CD4-positive, alpha-beta T cell treated with Interleukin-12 subunit alpha and Interleukin-12 subunit beta, for 1 hour (primary cell): Measurements from ENCODE around the gene BTNL8.
A peak's percentile ranks its signal among the peaks of the same experiment; 100 is the strongest.

Experiments used
- DNase-seq: peaks from one replicate; pipeline ENCODE4 v3.0.0-alpha.2; 2020

The BTNL8 gene, protein sequence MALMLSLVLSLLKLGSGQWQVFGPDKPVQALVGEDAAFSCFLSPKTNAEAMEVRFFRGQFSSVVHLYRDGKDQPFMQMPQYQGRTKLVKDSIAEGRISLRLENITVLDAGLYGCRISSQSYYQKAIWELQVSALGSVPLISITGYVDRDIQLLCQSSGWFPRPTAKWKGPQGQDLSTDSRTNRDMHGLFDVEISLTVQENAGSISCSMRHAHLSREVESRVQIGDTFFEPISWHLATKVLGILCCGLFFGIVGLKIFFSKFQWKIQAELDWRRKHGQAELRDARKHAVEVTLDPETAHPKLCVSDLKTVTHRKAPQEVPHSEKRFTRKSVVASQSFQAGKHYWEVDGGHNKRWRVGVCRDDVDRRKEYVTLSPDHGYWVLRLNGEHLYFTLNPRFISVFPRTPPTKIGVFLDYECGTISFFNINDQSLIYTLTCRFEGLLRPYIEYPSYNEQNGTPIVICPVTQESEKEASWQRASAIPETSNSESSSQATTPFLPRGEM

DNA sequence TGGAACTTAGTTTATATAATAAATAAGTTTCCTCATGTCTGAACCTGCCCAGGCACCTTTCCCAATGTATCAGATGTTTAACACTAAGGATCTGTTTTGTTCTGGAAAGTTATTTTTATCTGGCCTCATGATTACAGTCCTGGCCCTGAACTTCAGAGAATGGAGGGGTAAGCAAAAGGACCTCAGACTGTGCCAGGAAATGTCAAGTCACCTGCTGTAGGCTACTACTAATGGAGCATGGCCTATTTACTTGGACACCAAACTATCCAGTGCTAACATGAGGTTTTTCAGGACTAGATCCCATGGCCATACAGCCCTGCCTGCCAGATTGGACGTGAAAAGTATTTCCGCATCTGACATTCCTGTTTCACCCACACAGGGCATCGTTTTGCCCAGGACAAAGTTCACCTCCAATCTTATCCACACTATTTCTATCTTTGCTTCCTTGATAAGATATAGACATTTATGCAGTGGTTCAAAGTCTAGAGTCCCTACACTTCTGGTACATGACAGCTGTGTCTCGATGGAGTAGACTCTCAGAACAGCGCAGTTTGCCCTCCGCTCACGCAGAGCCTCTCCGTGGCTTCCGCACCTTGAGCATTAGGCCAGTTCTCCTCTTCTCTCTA is at the start of gene BTNL8:
BTNL8 (plus strand) TSS at position 539 of the 626 bp plus-strand sequence. CDS start 152 bp downstream, outside the sequence.
- no peak for DNase-seq

DNA sequence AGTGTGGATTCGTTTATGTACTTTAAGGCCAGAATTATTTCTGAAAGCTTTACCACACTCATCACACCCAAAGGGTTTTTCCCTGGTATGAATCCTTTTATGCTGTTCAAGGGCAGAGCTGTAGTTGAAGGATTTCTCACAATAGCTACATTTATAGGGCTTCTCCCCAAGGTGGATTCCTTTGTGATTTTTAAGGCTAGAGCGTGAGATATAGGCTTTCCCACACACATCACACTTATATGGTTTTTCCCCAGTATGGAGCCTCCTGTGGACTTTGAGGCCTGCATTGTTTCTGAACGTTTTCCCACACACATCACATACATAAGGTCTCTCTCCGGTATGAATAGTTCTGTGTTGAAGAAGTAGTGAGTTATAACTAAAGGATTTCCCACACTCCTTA is 49.1 kb upstream of the BTNL8 start:
- DNase-seq, result no peak

DNA sequence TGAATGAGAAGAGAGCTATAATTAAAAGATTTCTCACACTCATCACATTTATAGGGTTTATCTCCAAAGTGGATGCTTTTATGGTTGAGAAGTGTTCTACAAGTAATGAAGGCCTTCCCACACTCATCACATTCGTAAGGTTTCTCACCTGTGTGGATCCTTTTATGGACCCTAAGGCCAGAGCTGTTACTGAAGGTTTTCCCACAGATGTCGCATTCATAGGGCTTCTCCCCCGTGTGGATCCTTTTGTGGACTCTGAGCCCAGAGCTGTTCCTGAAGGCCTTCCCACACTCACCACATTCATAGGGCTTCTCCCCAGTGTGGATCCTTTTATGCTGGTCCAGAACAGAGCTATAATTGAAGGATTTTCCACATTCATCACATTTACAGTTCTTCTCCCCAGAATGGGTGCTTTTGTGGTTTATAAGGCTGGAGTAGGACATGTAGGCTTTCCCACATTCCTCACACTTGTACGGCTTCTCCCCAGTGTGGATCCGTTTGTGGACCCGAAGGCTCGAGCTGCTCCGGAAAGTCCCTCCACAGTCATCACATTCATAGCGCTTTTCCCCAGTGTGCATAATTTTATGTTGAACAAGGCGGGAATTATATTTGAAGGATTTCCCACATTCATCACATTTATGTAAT is 48.4 kb upstream of the BTNL8 start:
- no peak for DNase-seq

DNA sequence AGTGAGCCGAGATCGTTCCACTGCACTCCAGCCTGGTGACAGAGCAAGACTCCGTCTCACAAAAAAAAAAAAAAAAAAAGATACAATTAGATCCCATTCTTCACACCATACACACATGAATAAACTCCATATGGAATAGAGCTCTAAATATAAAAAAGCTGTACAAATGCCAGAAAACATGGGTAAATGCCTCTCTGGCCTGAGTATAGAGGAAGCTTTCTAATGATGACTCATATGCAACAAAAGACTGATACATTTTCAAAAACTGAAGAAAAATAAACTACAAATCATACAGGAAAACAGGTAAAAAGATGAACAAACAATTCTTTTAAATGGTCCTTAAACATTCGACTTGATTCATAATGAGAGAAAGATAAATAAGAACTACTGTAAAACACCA is 46.5 kb upstream of the BTNL8 start:
- DNase-seq, result no peak

DNA sequence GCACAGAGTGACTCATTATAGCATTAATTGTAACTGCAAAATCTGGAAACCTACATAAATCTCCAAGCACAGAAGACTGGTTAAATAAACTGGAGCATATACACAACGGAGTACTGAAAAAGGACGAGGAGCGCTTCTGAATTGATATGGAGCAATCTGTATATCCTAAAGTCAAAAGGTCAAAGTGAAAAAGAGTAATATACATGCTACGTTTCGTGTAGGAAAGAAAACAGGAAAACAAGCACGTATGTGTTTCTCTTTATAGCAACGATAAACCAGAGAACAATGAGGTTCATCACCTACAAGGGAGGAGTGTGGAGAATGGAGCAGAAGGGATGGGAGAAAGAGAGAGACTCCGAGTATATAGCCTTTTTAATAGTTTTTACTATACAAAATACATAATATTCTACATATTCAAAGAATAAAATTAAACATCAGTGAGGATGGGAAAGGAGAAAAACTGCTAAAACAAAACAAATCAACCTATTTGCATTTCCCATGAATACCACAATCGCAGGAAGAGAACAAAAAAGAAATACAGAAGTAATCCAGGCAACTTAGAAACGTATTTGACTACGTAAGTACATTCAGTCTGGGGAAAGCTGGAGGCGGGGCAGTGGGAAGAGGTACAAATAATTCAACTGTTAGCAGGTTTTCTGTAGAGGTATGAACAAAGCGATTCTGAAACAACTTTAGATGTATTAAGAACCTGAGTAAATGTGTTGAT is 45.7 kb upstream of the BTNL8 start:
- no peak for DNase-seq

DNA sequence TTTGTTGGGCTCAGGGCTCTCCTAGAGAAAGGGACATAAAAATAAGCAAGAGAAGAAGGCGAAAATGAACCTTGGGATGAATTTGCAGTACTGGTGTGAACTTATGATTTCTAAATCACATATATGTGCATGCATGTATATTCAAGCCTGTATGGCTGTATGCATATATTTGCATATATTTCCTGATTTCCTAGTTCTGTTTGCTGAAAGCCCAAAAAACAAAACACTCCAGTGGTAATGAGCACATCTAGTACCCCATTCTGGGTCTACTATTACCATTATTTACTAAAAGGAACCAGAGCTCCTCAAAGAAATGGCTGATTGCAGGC is 45.1 kb upstream of the BTNL8 start:
- no peak for DNase-seq

DNA sequence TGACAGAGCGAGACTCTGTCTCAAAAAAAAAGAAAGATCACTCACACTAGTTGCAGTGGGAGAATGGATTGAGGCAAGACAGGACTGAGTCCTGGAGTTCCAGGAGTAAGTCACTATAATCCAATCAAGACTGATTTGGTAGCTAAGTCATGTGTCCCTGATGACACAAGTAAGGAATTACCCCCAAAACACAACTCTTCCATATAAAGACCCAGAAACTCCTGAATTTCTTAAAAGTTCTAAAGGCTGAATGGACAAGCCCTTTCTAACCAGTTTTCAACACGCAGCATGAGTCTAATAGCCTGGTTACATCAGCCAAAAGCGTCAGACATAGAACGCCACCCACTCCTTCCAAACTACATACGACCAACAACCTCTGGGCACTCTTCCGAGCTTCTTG is 40.4 kb upstream of the BTNL8 start:
- DNase-seq, result no peak

DNA sequence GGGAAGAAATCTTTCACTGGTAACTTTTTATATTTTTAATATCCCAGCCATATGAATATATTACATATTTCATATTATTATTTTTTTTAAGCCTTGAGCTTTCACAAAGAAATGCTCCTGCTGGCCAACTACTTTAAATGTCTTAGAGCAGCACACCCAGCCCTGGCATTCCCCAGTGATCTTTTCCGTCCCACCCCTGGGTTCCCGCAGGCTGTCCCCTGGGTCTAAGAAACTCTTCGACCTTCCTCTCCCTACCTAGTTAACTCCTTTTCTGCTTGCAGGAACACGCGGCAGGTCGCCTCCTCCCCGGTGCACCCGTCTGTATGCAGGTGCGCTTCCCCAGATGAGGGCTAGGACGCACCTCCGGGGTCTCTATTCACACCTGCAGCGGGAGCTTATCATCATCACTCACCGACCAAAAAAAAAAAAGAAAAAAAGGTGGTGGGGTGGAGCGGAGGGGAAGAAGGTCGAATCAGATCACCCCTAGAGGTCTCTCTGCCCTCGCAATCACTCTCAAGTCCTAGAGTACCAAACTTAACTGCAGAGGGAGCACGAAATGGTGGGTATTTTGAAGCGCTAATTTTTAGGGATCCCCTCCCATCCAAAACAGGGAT is 38.6 kb upstream of the BTNL8 start:
- peak; percentile 75 for DNase-seq

DNA sequence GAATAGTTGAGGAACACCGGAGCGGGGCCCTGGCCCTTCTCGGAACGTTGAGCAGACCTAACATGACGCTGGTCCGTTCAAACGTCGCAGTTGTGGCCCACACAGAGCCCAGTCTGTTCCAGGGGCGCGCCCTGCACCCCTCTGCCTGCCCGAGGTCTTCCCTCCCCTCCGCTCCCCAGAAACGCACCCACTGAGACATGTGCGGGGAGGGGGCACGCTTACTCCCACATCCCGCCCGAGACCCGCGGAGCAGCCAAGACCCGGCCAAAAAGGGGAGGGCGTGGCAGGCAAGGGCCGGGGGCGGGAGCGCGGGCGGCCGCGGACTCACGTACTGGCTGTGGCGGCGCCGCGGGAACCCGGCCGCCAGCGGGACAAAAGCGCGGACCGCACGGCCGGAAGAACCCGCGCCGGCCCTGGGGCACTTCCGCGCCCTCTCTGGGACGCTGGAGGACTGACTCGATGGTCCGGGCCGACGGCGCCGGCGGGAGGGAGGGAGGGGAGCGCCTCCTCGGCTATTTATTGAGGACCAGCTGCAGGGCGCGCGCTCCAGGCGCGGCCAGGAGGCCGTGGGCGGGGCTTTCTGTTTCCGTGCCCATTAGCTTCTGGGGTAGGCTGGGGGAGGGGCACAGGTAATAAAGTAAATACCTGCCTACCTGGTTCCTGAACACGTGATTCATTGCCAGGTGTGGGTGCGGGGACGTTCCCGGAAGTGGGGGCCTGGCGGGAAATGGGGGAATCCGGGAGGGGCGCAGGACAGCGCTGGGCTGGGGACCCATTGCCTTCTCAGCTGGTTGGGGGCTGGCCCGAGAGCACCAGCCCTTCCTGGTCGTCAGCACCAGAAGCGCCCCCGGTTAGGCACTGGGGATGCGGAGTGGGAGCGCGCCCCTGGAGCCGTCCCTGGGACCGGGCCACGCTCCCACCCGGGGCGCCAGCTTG is 37.8 kb upstream of the BTNL8 start, which contains the start of gene ZFP62:
ZFP62 (minus strand) TSS at position 390 of the 936 bp plus-strand sequence; CDS start at position 333, 57 bp downstream.
- DNase-seq, result peak; percentile 92

DNA sequence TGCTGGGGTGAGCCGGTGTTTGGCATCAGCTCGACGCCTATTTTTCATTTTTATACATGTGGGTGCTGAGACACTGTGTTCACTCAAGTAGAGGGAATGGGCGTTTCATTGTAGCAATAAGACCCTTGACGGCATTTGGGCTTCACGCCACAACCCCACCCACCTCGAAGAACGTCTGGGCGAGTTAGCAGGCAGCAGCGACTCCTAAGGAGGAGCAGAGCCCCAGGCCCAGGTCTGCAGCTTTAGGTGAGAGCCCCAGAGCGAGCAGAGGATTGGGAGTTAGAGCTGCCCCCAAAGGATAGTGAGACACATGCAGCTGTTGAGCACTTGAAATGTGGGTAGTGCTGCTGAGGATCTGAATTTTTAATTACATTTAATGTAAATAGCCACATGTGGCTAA is 36.3 kb upstream of the BTNL8 start:
- no peak for DNase-seq

DNA sequence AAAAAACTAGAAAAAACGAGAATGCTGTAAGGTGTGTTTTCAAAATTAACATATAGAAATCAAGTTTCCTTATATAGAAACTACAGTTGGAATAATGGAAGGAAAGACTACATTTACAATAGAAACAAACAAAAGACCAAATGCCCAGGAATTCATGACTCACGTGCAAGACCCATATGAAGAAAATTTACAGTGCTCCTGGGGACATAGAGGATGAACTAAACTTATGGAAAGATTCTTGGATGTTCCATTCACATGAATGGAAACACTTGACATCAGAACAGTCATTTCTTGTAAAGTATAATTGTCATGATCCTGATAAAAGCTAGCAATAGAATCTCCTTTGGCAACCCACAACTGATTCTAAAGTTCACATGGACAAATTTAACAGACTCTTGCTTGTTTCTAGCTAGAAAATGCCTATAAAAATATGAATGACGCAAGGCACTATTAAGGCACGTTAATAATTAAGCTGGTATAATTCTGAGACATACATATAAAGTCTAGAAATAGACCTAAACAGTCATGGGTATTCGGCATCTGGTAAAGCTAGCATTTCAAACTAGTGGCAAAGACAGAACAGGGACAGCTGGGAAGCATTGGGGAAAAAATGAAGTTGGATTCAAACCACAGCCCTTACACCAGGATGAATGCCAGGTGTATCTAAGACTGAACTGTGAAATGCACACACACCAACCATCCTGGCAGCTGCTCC is 32.8 kb upstream of the BTNL8 start:
- no peak for DNase-seq

DNA sequence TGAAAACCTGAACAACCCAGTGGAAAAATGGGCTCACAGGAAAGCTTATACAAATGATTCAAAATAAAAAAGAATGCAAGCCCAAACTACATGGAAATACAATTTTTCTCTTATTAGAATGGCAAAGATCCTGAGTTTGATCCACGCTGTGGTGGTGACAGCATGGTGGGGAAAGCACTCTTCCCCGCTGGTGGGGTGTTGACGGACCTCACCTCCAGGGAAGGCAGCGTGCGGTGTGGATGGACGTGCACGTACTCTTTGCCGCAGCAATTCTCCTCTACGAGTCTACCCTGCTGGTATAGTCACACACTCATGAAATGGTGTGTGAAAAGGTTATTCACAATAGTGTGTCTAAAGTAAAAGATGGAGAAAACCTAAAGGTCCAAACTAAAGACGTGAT is 32.0 kb upstream of the BTNL8 start:
- no peak for DNase-seq

DNA sequence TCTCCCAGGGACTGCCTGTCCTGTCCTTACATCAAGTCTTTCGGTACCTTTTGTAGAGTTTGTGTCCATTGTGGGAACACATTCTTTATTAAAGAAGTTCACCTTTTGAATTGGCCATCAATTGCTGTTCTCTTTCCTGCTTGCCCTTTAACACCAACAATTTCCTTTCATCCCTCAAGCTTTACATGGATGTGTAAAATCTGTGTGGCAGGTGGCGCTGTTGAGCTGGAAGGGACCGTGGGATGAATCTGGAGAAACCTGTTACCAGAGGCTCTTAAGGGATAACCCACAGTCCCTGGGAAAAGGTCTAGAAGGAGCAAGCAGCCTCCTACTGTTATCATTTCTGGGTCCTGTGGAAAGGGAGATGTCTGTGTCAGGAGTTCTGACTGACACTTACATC is 30.0 kb upstream of the BTNL8 start:
- peak; percentile 61 for DNase-seq

DNA sequence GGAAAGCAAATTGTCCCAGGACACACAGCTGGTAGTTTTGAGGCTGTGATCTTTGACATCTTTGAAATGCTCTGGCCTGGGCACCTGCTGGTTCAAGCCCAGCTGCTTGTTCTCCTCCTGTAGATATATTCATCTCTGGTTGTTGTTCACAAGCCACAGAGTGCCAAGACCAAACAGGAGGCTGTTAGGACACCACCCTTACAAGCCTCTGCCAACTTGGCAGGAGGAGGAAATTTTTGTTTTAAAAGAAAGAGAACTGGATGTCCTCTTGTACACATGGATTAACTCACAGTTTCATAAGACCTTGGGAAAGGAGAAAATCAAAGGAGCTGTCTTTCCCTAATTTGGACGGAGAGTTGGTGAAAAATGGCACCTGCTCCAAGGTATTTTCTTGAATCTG is 29.4 kb upstream of the BTNL8 start:
- no peak for DNase-seq

DNA sequence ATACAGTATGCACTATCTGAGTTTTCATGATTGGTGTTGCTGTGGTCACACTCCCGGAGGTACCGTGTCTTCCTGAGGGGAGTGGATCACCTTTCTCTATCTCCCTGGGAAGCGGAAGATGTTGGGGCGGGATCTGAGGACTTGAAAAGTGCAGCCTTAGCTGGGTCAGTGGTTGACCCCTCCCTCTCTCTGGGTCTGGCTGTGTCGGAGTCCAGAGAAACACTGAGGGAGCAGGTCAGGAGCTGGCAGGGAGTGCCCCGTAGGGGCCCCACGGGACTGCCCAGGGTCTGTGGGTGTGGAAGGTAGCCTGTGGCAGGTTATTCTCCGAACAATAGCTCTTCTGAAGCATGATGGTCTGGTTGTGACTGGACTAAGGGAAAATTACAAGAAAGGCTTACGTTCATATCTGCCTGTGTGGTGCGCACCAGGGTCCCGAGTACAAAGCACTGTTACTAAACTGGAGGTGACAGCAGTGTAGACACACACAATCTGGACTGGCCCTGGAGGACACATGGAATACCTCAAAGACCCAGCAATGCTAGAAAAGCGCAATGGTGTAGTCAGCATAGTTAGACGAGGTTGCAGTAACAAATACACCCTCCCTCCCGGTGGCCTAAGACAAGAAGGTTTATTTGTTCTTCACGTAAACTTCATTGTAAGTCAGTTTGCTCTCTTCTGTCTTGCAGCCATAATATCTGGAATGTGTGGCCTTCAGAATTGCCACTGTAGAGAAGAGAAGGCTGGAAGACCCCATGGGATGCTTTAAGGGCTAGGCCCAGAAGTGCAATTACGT is 28.5 kb upstream of the BTNL8 start:
- no peak for DNase-seq

DNA sequence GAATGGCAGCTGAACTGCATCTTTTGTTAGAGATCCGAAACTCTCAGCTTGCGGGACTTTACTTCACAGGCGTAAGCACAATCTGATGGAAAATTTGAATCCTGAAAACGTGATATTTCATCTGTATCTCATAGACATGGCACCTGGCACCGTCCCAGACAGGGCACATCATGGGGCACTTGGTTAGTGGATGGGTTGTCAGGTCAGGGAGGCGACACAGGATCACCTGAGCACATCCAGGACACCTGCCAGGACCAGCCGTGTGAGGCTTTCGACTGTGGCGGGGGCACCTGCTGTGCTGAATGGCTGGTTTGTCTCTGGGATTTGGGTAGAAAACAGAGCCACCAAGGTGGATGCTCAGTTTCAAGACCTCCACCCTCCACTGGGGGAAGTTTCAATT is 26.5 kb upstream of the BTNL8 start:
- DNase-seq, result no peak

DNA sequence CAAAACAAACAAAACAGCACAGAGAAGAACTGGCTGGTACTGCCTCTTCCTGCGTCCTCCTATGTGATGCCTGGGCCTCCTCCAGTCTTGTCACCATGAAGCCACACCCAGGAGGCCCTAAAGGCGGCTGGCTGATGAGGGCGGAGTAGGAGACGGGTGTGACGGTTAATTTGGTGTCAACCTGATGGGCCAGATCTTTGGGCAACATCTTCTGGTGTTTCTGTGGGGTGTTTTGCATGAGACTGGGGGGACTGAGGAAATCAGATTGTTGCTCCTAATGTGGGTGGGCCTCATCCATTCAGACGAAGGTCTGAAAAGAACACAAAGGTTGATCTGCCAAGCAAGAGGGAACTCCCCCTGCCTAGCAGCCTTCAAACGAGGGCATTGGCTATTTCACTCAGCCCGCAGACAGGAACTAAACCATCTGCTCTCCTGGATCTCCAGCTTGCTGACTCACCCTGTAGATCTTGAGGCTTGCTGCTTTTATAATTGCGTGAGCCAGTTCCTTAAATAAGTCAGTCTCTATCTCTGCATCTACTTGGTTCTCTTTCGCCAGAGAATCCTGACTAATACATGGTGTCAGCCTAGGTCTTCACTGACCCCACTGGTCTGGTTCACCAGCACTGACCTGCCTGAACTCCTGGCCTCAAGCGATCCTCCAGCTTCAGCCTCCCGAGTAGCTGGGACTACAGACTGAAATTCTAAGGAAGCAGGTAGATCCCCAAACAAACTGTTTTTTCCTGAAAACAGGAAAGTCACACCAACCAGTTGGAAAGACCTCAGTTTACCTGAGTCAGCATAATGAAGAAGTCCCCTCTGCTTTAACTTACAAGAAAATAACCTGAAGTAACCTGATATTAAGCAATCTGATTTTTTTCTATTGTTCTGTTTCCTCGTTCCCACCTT is 25.1 kb upstream of the BTNL8 start:
- DNase-seq, result peak; percentile 32

DNA sequence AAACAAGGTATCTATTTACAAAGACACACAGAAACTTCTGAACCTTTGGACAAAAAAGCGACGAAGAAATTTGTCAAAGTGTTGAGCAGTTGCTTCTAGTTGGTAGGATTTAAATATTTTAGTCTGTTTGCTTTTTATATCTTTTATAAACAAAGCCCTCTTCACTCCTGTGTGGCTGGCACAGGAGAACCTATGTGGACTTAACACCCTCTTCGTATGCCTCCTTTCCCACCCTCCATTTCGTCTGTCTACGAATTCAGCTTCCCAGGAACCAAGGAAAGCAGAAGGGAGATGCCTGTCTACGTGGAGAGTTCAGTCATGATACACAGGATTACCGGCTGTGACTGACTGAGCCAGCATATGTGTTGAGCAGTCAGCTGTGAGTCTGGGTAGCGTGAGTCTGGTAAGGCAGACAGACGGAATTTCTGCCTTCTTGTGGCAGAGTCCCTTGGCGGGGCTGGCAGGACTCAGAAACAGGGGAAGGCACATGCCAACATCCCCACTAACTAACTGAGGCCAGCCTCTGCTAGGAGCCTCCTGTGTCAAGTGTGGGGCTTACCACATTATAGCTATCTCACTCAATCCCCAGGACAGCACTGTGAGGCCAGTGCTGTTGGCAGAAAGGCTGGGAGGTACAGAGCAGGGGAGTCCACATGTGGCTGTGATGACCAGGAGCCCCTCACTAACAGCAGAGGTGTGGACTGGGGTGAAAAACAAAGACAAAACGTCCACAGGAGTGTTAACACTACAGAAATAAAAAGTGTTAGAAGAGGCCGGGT is 24.0 kb upstream of the BTNL8 start:
- DNase-seq, result no peak
